OCI-LY3 (cell line): ENCODE data around the gene ZNF407.

Experiments
- H2AFZ ChIP-seq: fragments of 200-600, 300-600 bp; shearing (Covaris generic); 2 replicates; pipeline ENCODE4 v1.6.0; 2014; ENCODE audit warnings: antibody characterized with exemption, low read depth, low read length
- H3K27ac ChIP-seq: fragments of 200-600, 300-600 bp; sonication (generic); 2 replicates; pipeline ENCODE4 v1.5.1; 2014; ENCODE audit warnings: mild to moderate bottlenecking, low read length, moderate library complexity, mixed read lengths
- H3K27me3 ChIP-seq: fragments of 200-600, 300-600 bp; sonication (generic); 2 replicates; pipeline ENCODE4 v1.6.1; 2014; ENCODE audit warnings: low read depth, low read length, mixed read lengths
- H3K36me3 ChIP-seq: fragments of 200-600, 300-600 bp; sonication (generic); replicated peaks from 2 replicates; pipeline ENCODE3; 2014; ENCODE audit warnings: low read depth, low read length, mixed read lengths
- H3K4me1 ChIP-seq: fragments of 300-600, 200-600 bp; sonication (generic); 2 replicates; pipeline ENCODE4 v1.6.1; 2014; ENCODE audit warnings: low read length, mixed read lengths
- H3K4me2 ChIP-seq: fragments of 200-600, 300-600 bp; sonication (generic); 2 replicates; pipeline ENCODE4 v1.6.1; 2014; ENCODE audit warnings: low read length, mixed read lengths
- H3K4me3 ChIP-seq: fragments of 300-600, 200-600 bp; sonication (generic); 2 replicates; pipeline ENCODE4 v1.5.1; 2014; ENCODE audit warnings: antibody characterized with exemption, mild to moderate bottlenecking, low read length, moderate library complexity
- H3K79me2 ChIP-seq: fragments of 300-600, 200-600 bp; shearing (Covaris generic); 2 replicates; pipeline ENCODE4 v1.6.1; 2014; ENCODE audit warnings: mild to moderate bottlenecking, low read length, mixed read lengths
- H3K9ac ChIP-seq: fragments of 300-600, 200-600 bp; shearing (Covaris generic); 2 replicates; pipeline ENCODE4 v1.6.0; 2014; ENCODE audit warnings: mild to moderate bottlenecking, low read length, moderate library complexity
- H3K9me3 ChIP-seq: fragments of 200-600, 300-600 bp; shearing (Covaris generic); 2 replicates; pipeline ENCODE4 v1.6.1; 2014; ENCODE audit warnings: low read length, mixed read lengths; ENCODE audit not compliant: insufficient read depth
- H4K20me1 ChIP-seq: fragments of 200-600, 300-600 bp; sonication (generic); 2 replicates; pipeline ENCODE4 v1.6.1; 2016; ENCODE audit warnings: low read length, mixed read lengths; ENCODE audit not compliant: insufficient read depth
- CTCF ChIP-seq: fragments of 200-600, 300-600 bp; sonication (generic); IDR thresholded peaks from 2 replicates; pipeline ENCODE4 v1.5.1; 2014; ENCODE audit warnings: antibody characterized with exemption, low read length, low read depth
- EZH2phosphoT487 ChIP-seq: fragments of 200-600 bp; shearing (Covaris generic); IDR thresholded peaks from 2 replicates; pipeline ENCODE4 v1.6.1; 2018; ENCODE audit warnings: antibody characterized with exemption, mixed run types, low read depth

Gene ZNF407

GRCh38 chr18:74789078-74789477, 191.4 kb downstream of the ZNF407 start:
- Histone ChIP-seq H3K4me1 (no peaks in the 10 kb centered on the region), H3K79me2 (no peaks in the 10 kb centered on the region), H3K36me3 (no peaks in the 10 kb centered on the region), H3K4me2 (no peak overlapping the region), H3K4me3 (no peak overlapping the region), H3K9ac (no peak overlapping the region), H4K20me1 (no peaks in the 10 kb centered on the region), H2AFZ (no peak overlapping the region), H3K27ac (no peak overlapping the region), H3K27me3 (no peaks in the 10 kb centered on the region), H3K9me3 (no peaks in the 10 kb centered on the region)
- no peak for TF ChIP-seq EZH2phosphoT487
- TF ChIP-seq CTCF = no peak

- Histone ChIP-seq H2AFZ (no peak overlapping the region), H3K4me2 (no peak overlapping the region), H3K27ac (no peak overlapping the region), H3K27me3 (no peaks in the 10 kb centered on the region), H3K9me3 (no peaks in the 10 kb centered on the region), H3K4me3 (no peak overlapping the region), H4K20me1 (no peaks in the 10 kb centered on the region), H3K9ac (no peak overlapping the region), H3K36me3 (no peaks in the 10 kb centered on the region), H3K79me2 (no peaks in the 10 kb centered on the region), H3K4me1 (peaks cover under 1% of the 10 kb centered on the region)
- TF ChIP-seq EZH2phosphoT487 (no peak), CTCF (no peak)
These were observed 192.8 kb downstream of the ZNF407 start for GRCh38 chr18:74790451-74790850.

- Histone ChIP-seq H3K4me1 (peaks cover 13% of the 10 kb centered on the region), H3K36me3 (no peaks in the 10 kb centered on the region), H4K20me1 (no peaks in the 10 kb centered on the region), H3K9me3 (no peaks in the 10 kb centered on the region), H3K9ac (no peak overlapping the region), H2AFZ (no peak overlapping the region), H3K27me3 (no peaks in the 10 kb centered on the region), H3K4me3 (no peak overlapping the region), H3K4me2 (no peak overlapping the region), H3K79me2 (no peaks in the 10 kb centered on the region), H3K27ac (no peak overlapping the region)
- TF ChIP-seq EZH2phosphoT487 = no peak
These were observed 194.0 kb downstream of the ZNF407 start for GRCh38 chr18:74791501-74792194.

GRCh38 chr18:74793746-74794145, 196.1 kb downstream of the ZNF407 start:
- Histone ChIP-seq H2AFZ (no peak overlapping the region), H3K36me3 (no peaks in the 10 kb centered on the region), H3K9ac (no peak overlapping the region), H3K27me3 (no peaks in the 10 kb centered on the region), H3K27ac (no peak overlapping the region), H3K79me2 (no peaks in the 10 kb centered on the region), H3K4me2 (no peak overlapping the region), H3K4me3 (no peak overlapping the region), H4K20me1 (no peaks in the 10 kb centered on the region), H3K9me3 (no peaks in the 10 kb centered on the region), H3K4me1 (peaks cover 34% of the 10 kb centered on the region)
- TF ChIP-seq EZH2phosphoT487 = no peak
- TF ChIP-seq CTCF = no peak
